Measurements from ENCODE around the gene CERS2. TPM values are rescaled to one million over a fixed set of nuclear protein-coding genes. Genes with fewer than 3 reads are reported as not detected.

Gene CERS2
- total and polyA plus RNA-seq, 2 of the 13 experiments (the other 11 are each of a cell fraction or from before 2014, with no cell fraction given): 269 to 298 TPM

GRCh38 chr1:150926097-150926741, 48.4 kb downstream of the CERS2 start, which contains the start of gene SETDB1 (continued):
- TF ChIP-seq ZNF770 (CRISPR knock-in tag; IDR thresholded peaks at IDR 0.05) (0 out of 2 replicates have a peak, but pooled peaks have one; percentile 10), SYNCRIP (IDR thresholded peaks at IDR 0.05; ENCODE audit: insufficient read depth, low read depth, low read length) (no peak), ELF1 (CRISPR knock-in tag; IDR thresholded peaks at IDR 0.05) (peak; percentile 88), NCOR1 (IDR thresholded peaks at IDR 0.05; ENCODE audit: borderline replicate concordance, low read length) (peak; percentile 43; the same call in 1 of the 2 replicates), TEAD2 (CRISPR knock-in tag; IDR thresholded peaks at IDR 0.05) (no peak), RBM22 (optimal IDR thresholded peaks at IDR 0.05; ENCODE audit: low read length) (no peak), ZNF839 (CRISPR knock-in tag; IDR thresholded peaks at IDR 0.05; ENCODE audit: borderline replicate concordance) (no peak), GMEB2 (CRISPR knock-in tag; IDR thresholded peaks at IDR 0.05; ENCODE audit: low read depth) (peak; percentile 33; the same call in 1 of the 2 replicates), HOMEZ (CRISPR knock-in tag; IDR thresholded peaks at IDR 0.05; ENCODE audit: low read depth) (no peak; the same call in 1 of the 2 replicates), ZNF788 (CRISPR knock-in tag; IDR thresholded peaks at IDR 0.05; ENCODE audit: borderline replicate concordance) (peak; percentile 79; the same call in 1 of the 2 replicates), POGZ (CRISPR knock-in tag; IDR thresholded peaks at IDR 0.05) (0 out of 2 replicates have a peak, but pooled peaks have one; percentile 51), ZBTB1 (CRISPR knock-in tag; IDR thresholded peaks at IDR 0.05; ENCODE audit: borderline replicate concordance) (no peak), CENPX (CRISPR knock-in tag; IDR thresholded peaks at IDR 0.05) (no peak), ZNF530 (CRISPR knock-in tag; IDR thresholded peaks at IDR 0.05; ENCODE audit: low read depth) (no peak), KLF11 (CRISPR knock-in tag; IDR thresholded peaks at IDR 0.05) (no peak), PBX2 (CRISPR knock-in tag; IDR thresholded peaks at IDR 0.05) (no peak), ZFYVE20 (CRISPR knock-in tag; IDR thresholded peaks at IDR 0.05; ENCODE audit: borderline replicate concordance, low read depth) (no peak), DNMT3B (CRISPR knock-in tag; conservative IDR thresholded peaks at IDR 0.05) (no peak), ZNF691 (CRISPR knock-in tag; IDR thresholded peaks at IDR 0.05; ENCODE audit: borderline replicate concordance, low read depth) (no peak), ZNF510 (CRISPR knock-in tag; IDR thresholded peaks at IDR 0.05; ENCODE audit: low read depth) (no peak), ZNF317 (CRISPR knock-in tag; IDR thresholded peaks at IDR 0.05) (no peak), GPN1 (CRISPR knock-in tag; IDR thresholded peaks at IDR 0.05; ENCODE audit: borderline replicate concordance) (no peak), NR2F2 (IDR thresholded peaks at IDR 0.05; ENCODE audit: borderline replicate concordance, low read depth) (no peak; the same call in 1 of the 2 replicates)
